ENCODE measurements around the gene UNC93B1.

GRCh38 chr11:68051191-68052136, 47.6 kb upstream of the UNC93B1 start:
- no peak for TF ChIP-seq EGR1 (IDR thresholded peaks at IDR 0.05; ENCODE audit: borderline replicate concordance, low read depth, low read length)
- TF ChIP-seq CTCF (IDR thresholded peaks at IDR 0.05; ENCODE audit: control extremely low read depth in 1 of 3, insufficient read depth in 1 of 3, low read depth in 1 of 3, low read length in 3 of 3): no peak
- TF ChIP-seq SP1 (IDR thresholded peaks at IDR 0.05; ENCODE audit: low read depth, low read length): no peak
- no peak for TF ChIP-seq FOSL1 (IDR thresholded peaks at IDR 0.05; ENCODE audit: insufficient read depth, low read depth, low read length)
- no peak for TF ChIP-seq POLR2AphosphoS5 (IDR thresholded peaks at IDR 0.05; ENCODE audit: low read depth, low read length)
- no peak for TF ChIP-seq SAP30 (IDR thresholded peaks at IDR 0.05; ENCODE audit: insufficient read depth, insufficient replicate concordance, low read length)
- TF ChIP-seq RXRA (IDR thresholded peaks at IDR 0.05; ENCODE audit: insufficient read depth, low read depth, low read length): no peak
- no peak for TF ChIP-seq TAF1 (IDR thresholded peaks at IDR 0.05; ENCODE audit: low read depth, low read length)

Data from H1 (cell line).